Activated B cell treated with CpG ODN at 0.5 μM for 24 hours (primary cell): Measurements from ENCODE around the gene RAB33A. TPM values are rescaled to one million over a fixed set of nuclear protein-coding genes. Genes with fewer than 3 reads are reported as not detected.
A peak's percentile ranks its signal among the peaks of the same experiment; 100 is the strongest.

Source experiments
- ATAC-seq: fragments of 200-7000 bp; cut with Tn5 transposase; one replicate; pipeline ENCODE4 v1.10.0; 2021; ENCODE audit warnings: low read depth, mild to moderate bottlenecking, moderate library complexity
- CTCF ChIA-PET: fragments of 350-600 bp; sonication (Branson Sonifier 250); formaldehyde crosslinking; loops from one replicate; lab custom pipeline; 2021; ENCODE audit warnings: antibody characterized with exemption; lab: Charles Lee
- POLR2A ChIA-PET: fragments of 350-600 bp; sonication (Branson Sonifier 250); formaldehyde crosslinking; loops from one replicate; lab custom pipeline; 2021; ENCODE audit warnings: antibody characterized with exemption; lab: Charles Lee
- DNase-seq: peaks from one replicate; pipeline ENCODE4 v3.0.0; 2022
- H3K27ac Mint-ChIP-seq: one replicate; pipeline ENCODE4 v1.8.0; 2020; ENCODE audit warnings: mixed read lengths
- H3K27me3 Mint-ChIP-seq: one replicate; pipeline ENCODE4 v1.8.0; 2021; ENCODE audit warnings: mixed read lengths
- H3K36me3 Mint-ChIP-seq: one replicate; pipeline ENCODE4 v1.8.0; 2021; ENCODE audit warnings: low read depth, mixed read lengths
- H3K4me1 Mint-ChIP-seq: one replicate; pipeline ENCODE4 v1.8.0; 2021; ENCODE audit warnings: mixed read lengths
- H3K4me3 Mint-ChIP-seq: one replicate; pipeline ENCODE4 v1.8.0; 2020; ENCODE audit warnings: mild to moderate bottlenecking, mixed read lengths
- H3K9me3 Mint-ChIP-seq: one replicate; pipeline ENCODE4 v1.8.0; 2020; ENCODE audit warnings: mixed read lengths
- CTCF ChIP-seq: fragments of 200-600 bp; IDR thresholded peaks from one replicate; pipeline ENCODE4 v1.8.0; 2022; ENCODE audit warnings: antibody characterized with exemption, mild to moderate bottlenecking
- intact Hi-C: fragments of 100-400 bp; cut with micrococcal nuclease; formaldehyde crosslinking; loops from one replicate; pipeline ENCODE4 v1.15.1; 2024
- total RNA-seq: library from RNA; stranded (reverse); gene quantifications from 2 replicates; pipeline ENCODE4 v1.2.3, GENCODE V29; 2022

The RAB33A gene
- 6.9 and 8.0 TPM in 2 replicates for total RNA-seq

GRCh38 chrX:130171446-130172126 lies at the start of gene RAB33A:
RAB33A (plus strand) TSS chrX:130171962; CDS start chrX:130172063, 101 bp downstream.
- Mint-ChIP-seq H3K4me1 (peaks cover 51% of the 10 kb centered on the region), H3K27ac (peak within 1 kb of the TSS; percentile 91), H3K27me3 (no peaks in the 10 kb centered on the region), H3K4me3 (peak within 1 kb of the TSS; percentile 88), H3K36me3 (no peaks in the 10 kb centered on the region), H3K9me3 (no peaks in the 10 kb centered on the region)
- intact Hi-C loops, result loop anchor here (2.0 to 5.0 kb wide), 3 partner anchors 51 to 399 kb away; no protein-coding TSS in a partner anchor
- no peak for TF ChIP-seq CTCF
- DNase-seq (peak; percentile 20), ATAC-seq (peak; percentile 25)
- ChIA-PET CTCF (interaction anchor here (0.7 kb wide), 1 partner anchor 20 kb away, joined by 3 read pairs; no protein-coding TSS in a partner anchor), POLR2A (interaction anchor here (1.1 to 1.5 kb wide), 3 partner anchors 9 to 87 kb away, joined by 3 to 6 read pairs (median 4); no protein-coding TSS in a partner anchor)

GRCh38 chrX:130124577-130124976 lies 47.2 kb upstream of the RAB33A start:
- no peak overlapping the region for H3K27ac Mint-ChIP-seq
- H3K9me3 Mint-ChIP-seq, result no peaks in the 10 kb centered on the region
- H3K27me3 Mint-ChIP-seq, result no peaks in the 10 kb centered on the region
- peaks cover 20% of the 10 kb centered on the region for H3K36me3 Mint-ChIP-seq
- TF ChIP-seq CTCF, result no peak
- DNase-seq (no peak), ATAC-seq (no peak)
- intact Hi-C loops, result no loop called here
- H3K4me3 Mint-ChIP-seq, result no peak overlapping the region
- POLR2A ChIA-PET, result no interaction called here
- H3K4me1 Mint-ChIP-seq, result peaks cover 7% of the 10 kb centered on the region
- CTCF ChIA-PET, result no interaction called here

- Mint-ChIP-seq H3K9me3 (no peaks in the 10 kb centered on the region), H3K4me3 (no peak overlapping the region), H3K36me3 (peaks cover 25% of the 10 kb centered on the region), H3K27me3 (no peaks in the 10 kb centered on the region), H3K4me1 (peaks cover under 1% of the 10 kb centered on the region), H3K27ac (no peak overlapping the region)
- CTCF ChIA-PET, result no interaction called here
- POLR2A ChIA-PET, result no interaction called here
- no peak for DNase-seq
- intact Hi-C loops, result no loop called here
- no peak for ATAC-seq
- TF ChIP-seq CTCF, result no peak
Observed at GRCh38 chrX:130125091-130125874, 46.5 kb upstream of the RAB33A start.

GRCh38 chrX:130130990-130131389 lies 40.8 kb upstream of the RAB33A start:
- no peak for TF ChIP-seq CTCF
- Mint-ChIP-seq H3K9me3 (no peaks in the 10 kb centered on the region), H3K4me1 (no peaks in the 10 kb centered on the region), H3K4me3 (no peak overlapping the region), H3K36me3 (peaks cover 45% of the 10 kb centered on the region), H3K27ac (no peak overlapping the region), H3K27me3 (no peaks in the 10 kb centered on the region)
- DNase-seq (no peak), ATAC-seq (no peak)
- CTCF ChIA-PET, result interaction anchor here (0.8 to 1.5 kb wide), 2 partner anchors 52 to 70 kb away, joined by 3 to 4 read pairs; no protein-coding TSS in a partner anchor
- POLR2A ChIA-PET, result no interaction called here
- intact Hi-C loops, result no loop called here

GRCh38 chrX:130136496-130136895 lies 35.3 kb upstream of the RAB33A start:
- intact Hi-C loops, result no loop called here
- CTCF ChIA-PET, result no interaction called here
- Mint-ChIP-seq H3K9me3 (no peaks in the 10 kb centered on the region), H3K27me3 (no peaks in the 10 kb centered on the region), H3K4me1 (no peaks in the 10 kb centered on the region), H3K4me3 (no peak overlapping the region), H3K36me3 (peaks cover 53% of the 10 kb centered on the region), H3K27ac (no peak overlapping the region)
- ATAC-seq, result no peak
- TF ChIP-seq CTCF, result no peak
- DNase-seq, result no peak
- POLR2A ChIA-PET, result no interaction called here
